HEK293 (cell line): Measurements from ENCODE around the gene QRICH2.

ENCODE experiments used
- CTCF ChIA-PET: fragments of 350-600 bp; formaldehyde crosslinking; extraction: SDS; loops from one replicate; lab custom pipeline; 2021; ENCODE audit warnings: antibody characterized with exemption; lab: Yijun Ruan, JAX
- POLR2A ChIA-PET: fragments of 300-600 bp; formaldehyde crosslinking; extraction: SDS; loops from one replicate; lab custom pipeline; 2020; ENCODE audit warnings: antibody characterized with exemption, inconsistent platforms; lab: Yijun Ruan, JAX
- H3K27ac ChIP-seq: fragments of 200-500 bp; sonication (Bioruptor generic); 2 replicates; pipeline ENCODE4 v1.5.1; 2014; ENCODE audit warnings: low read depth, low read length, control low read depth, inconsistent platforms; ENCODE audit errors: extremely low read depth
- H3K36me3 ChIP-seq, 2 experiments: fragments of 200-500 bp in 1 of 2; sonication (Bioruptor generic) in 1 of 2; 1 replicate in 1 of 2; 2 replicates in 1 of 2; pipeline ENCODE4 v1.5.1; 2014 to 2017; ENCODE audit warnings: inconsistent platforms in 2 of 2, low read length in 2 of 2; ENCODE audit not compliant: control insufficient read depth in 2 of 2, insufficient read depth in 1 of 2
- H3K4me1 ChIP-seq: fragments of 200-500 bp; sonication (Bioruptor generic); 2 replicates; pipeline ENCODE4 v1.5.1; 2014; ENCODE audit warnings: mild to moderate bottlenecking, low read length, inconsistent platforms; ENCODE audit not compliant: control insufficient read depth, insufficient read depth
- H3K4me3 ChIP-seq: 2 replicates; pipeline ENCODE4 v1.5.1; 2011; ENCODE audit warnings: low read depth, mild to moderate bottlenecking, control low read depth, low read length, moderate library complexity
- H3K9me3 ChIP-seq: fragments of 200-500 bp; sonication (Bioruptor generic); 2 replicates; pipeline ENCODE4 v1.5.1; 2014; ENCODE audit warnings: low read depth, low read length, inconsistent platforms; ENCODE audit not compliant: control insufficient read depth, insufficient read depth
- CTCF ChIP-seq: fragments of 450-650 bp; formaldehyde crosslinking; IDR thresholded peaks from 2 replicates; pipeline ENCODE4 v1.5.1; 2016; ENCODE audit warnings: missing biosample characterization, missing genetic modification characterization
- GLIS2 ChIP-seq: fragments of 450-650 bp; formaldehyde crosslinking; IDR thresholded peaks from 2 replicates; pipeline ENCODE4 v1.5.1; 2016; ENCODE audit warnings: missing biosample characterization, missing genetic modification characterization
- MZF1 ChIP-seq: fragments of 450-650 bp; formaldehyde crosslinking; IDR thresholded peaks from 2 replicates; pipeline ENCODE4 v1.5.1; 2017; ENCODE audit warnings: missing biosample characterization, missing genetic modification characterization, borderline replicate concordance
- PRDM1 ChIP-seq: fragments of 450-650 bp; formaldehyde crosslinking; IDR thresholded peaks from 2 replicates; pipeline ENCODE4; 2016; ENCODE audit warnings: missing biosample characterization, missing genetic modification characterization
- ZFP37 ChIP-seq: fragments of 450-650 bp; formaldehyde crosslinking; IDR thresholded peaks from 2 replicates; pipeline ENCODE4 v1.5.1; 2016; ENCODE audit warnings: missing biosample characterization, missing genetic modification characterization
- ZNF155 ChIP-seq: fragments of 450-650 bp; formaldehyde crosslinking; IDR thresholded peaks from 2 replicates; pipeline ENCODE4 v1.5.1; 2016; ENCODE audit warnings: missing biosample characterization, missing genetic modification characterization
- ZNF169 ChIP-seq: fragments of 450-650 bp; formaldehyde crosslinking; IDR thresholded peaks from 2 replicates; pipeline ENCODE4 v1.5.1; 2016; ENCODE audit warnings: missing biosample characterization, missing genetic modification characterization
- ZNF19 ChIP-seq: fragments of 450-650 bp; formaldehyde crosslinking; IDR thresholded peaks from 2 replicates; pipeline ENCODE4; 2016; ENCODE audit warnings: missing biosample characterization, missing genetic modification characterization, low read depth
- ZNF2 ChIP-seq: fragments of 450-650 bp; formaldehyde crosslinking; IDR thresholded peaks from 2 replicates; pipeline ENCODE4 v1.5.1; 2016; ENCODE audit warnings: missing biosample characterization, missing genetic modification characterization
- ZNF23 ChIP-seq: fragments of 450-650 bp; formaldehyde crosslinking; IDR thresholded peaks from 2 replicates; pipeline ENCODE4 v1.5.1; 2016; ENCODE audit warnings: missing biosample characterization, missing genetic modification characterization, borderline replicate concordance
- ZNF302 ChIP-seq: fragments of 450-650 bp; formaldehyde crosslinking; IDR thresholded peaks from 2 replicates; pipeline ENCODE4 v1.5.1; 2016; ENCODE audit warnings: missing biosample characterization, missing genetic modification characterization, low read depth
- ZNF311 ChIP-seq: fragments of 450-650 bp; formaldehyde crosslinking; IDR thresholded peaks from 2 replicates; pipeline ENCODE4 v1.5.1; 2017; ENCODE audit warnings: missing biosample characterization, missing genetic modification characterization, borderline replicate concordance
- ZNF391 ChIP-seq: fragments of 450-650 bp; formaldehyde crosslinking; IDR thresholded peaks from 2 replicates; pipeline ENCODE4 v1.5.1; 2016; ENCODE audit warnings: low read depth, missing biosample characterization, missing genetic modification characterization, borderline replicate concordance
- ZNF514 ChIP-seq: fragments of 450-650 bp; formaldehyde crosslinking; IDR thresholded peaks from 2 replicates; pipeline ENCODE4 v1.5.1; 2016; ENCODE audit warnings: missing biosample characterization, missing genetic modification characterization
- ZNF521 ChIP-seq: fragments of 450-650 bp; formaldehyde crosslinking; IDR thresholded peaks from 2 replicates; pipeline ENCODE4 v1.5.1; 2017; ENCODE audit warnings: missing biosample characterization, mild to moderate bottlenecking, missing genetic modification characterization
- ZNF560 ChIP-seq: fragments of 450-650 bp; formaldehyde crosslinking; IDR thresholded peaks from 2 replicates; pipeline ENCODE4 v1.5.1; 2017; ENCODE audit warnings: missing biosample characterization, missing genetic modification characterization, borderline replicate concordance
- ZNF571 ChIP-seq: fragments of 450-650 bp; formaldehyde crosslinking; IDR thresholded peaks from 2 replicates; pipeline ENCODE4 v1.5.0; 2017; ENCODE audit warnings: missing biosample characterization, missing genetic modification characterization
- ZNF585B ChIP-seq: fragments of 450-650 bp; formaldehyde crosslinking; IDR thresholded peaks from 2 replicates; pipeline ENCODE4 v1.5.1; 2016; ENCODE audit warnings: missing biosample characterization, missing genetic modification characterization
- ZNF624 ChIP-seq: fragments of 450-650 bp; formaldehyde crosslinking; IDR thresholded peaks from 2 replicates; pipeline ENCODE4 v1.5.1; 2017; ENCODE audit warnings: missing biosample characterization, missing genetic modification characterization
- ZNF658 ChIP-seq: fragments of 450-650 bp; formaldehyde crosslinking; IDR thresholded peaks from 2 replicates; pipeline ENCODE4; 2016; ENCODE audit warnings: missing biosample characterization, missing genetic modification characterization
- ZNF768 ChIP-seq: fragments of 450-650 bp; formaldehyde crosslinking; IDR thresholded peaks from 2 replicates; pipeline ENCODE4 v1.5.1; 2018; ENCODE audit warnings: missing biosample characterization, mild to moderate bottlenecking, missing genetic modification characterization
- ZNF776 ChIP-seq: fragments of 450-650 bp; formaldehyde crosslinking; IDR thresholded peaks from 2 replicates; pipeline ENCODE4 v1.5.0; 2017; ENCODE audit warnings: missing biosample characterization, missing genetic modification characterization, borderline replicate concordance
- ZNF777 ChIP-seq: fragments of 450-650 bp; formaldehyde crosslinking; IDR thresholded peaks from 2 replicates; pipeline ENCODE4 v1.5.1; 2017; ENCODE audit warnings: missing biosample characterization, missing genetic modification characterization, borderline replicate concordance
- ZXDB ChIP-seq: fragments of 450-650 bp; formaldehyde crosslinking; IDR thresholded peaks from 2 replicates; pipeline ENCODE4 v1.5.1; 2016; ENCODE audit warnings: missing biosample characterization, missing genetic modification characterization
- TF ChIP-seq, protein P1 (sequence below): sonication (generic); formaldehyde crosslinking; IDR thresholded peaks from 2 replicates; pipeline ENCODE4 v1.8.1; 2022; ENCODE audit warnings: mild to moderate bottlenecking, moderate library complexity, missing genetic modification reagents
- TF ChIP-seq, protein P2 (sequence below): fragments of 450-650 bp; formaldehyde crosslinking; IDR thresholded peaks from 2 replicates; pipeline ENCODE4 v1.5.1; 2016; ENCODE audit warnings: missing biosample characterization, missing genetic modification characterization, low read depth
- TF ChIP-seq, protein P3 (sequence below): fragments of 450-650 bp; formaldehyde crosslinking; IDR thresholded peaks from 2 replicates; pipeline ENCODE4 v1.5.1; 2016; ENCODE audit warnings: missing biosample characterization, missing genetic modification characterization

The QRICH2 gene

GRCh38 chr17:76278268-76278908 lies 29.7 kb downstream of the QRICH2 start (continued):
- TF ChIP-seq ZNF2 (tag by site-specific recombination), result no peak
- TF ChIP-seq ZNF776 (tag by site-specific recombination), result no peak
- TF ChIP-seq ZNF777, result no peak
- no peak for TF ChIP-seq ZNF560
- no peak for TF ChIP-seq ZNF169 (tag by site-specific recombination)
- no peak for TF ChIP-seq PRDM1 (tag by site-specific recombination)

DNA sequence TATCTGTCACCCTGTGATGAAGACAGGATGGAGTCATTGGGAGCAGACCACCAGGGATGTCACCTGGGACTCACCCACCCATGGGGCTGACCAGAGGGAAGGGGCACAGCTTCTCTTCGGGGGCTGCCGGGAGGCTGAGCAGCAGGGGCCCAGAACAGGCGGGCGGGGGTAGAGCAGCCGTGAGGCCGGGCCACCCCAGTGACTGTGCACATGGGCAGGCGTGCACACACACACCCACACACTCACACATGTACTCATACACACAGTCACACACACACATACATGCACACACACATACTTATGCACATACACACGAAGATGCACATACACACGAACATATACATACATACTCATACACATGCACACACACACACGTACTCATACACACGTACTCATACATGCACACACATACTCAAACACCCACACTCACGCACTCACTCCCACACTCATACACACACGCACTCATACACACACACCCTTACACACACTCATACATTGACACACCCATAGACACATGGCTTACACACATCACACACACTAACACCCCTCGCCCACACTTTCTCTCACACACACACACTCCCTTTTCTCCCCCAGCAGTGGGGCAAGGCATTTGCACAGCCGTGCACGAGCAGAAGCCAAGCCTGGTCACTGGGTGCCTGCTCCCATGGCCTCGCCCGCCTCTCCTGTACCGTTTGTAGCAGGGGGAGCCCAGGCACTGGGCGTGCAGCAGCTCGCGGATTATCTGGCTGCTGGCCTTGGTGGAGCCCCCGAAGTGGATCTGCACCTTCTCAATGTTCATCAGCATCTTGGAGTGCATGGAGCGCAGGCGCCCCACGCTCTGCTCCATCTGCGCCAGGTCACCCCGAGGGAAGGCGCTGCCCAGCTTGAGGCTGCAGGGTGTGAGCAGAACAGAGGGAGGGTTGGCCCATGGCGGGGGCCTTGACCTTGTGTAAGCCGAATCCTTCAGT lies 30.5 kb downstream of the QRICH2 start:
- POLR2A ChIA-PET, result interaction anchor here (2.0 kb wide), 1 partner anchor 13 kb away, joined by 13 read pairs; the partner anchor contains the start of gene UBALD2
- H3K4me3 ChIP-seq, result no peak overlapping the region
- H3K36me3 ChIP-seq, result peaks cover 0 to 3% of the 10 kb centered on the region in 2 experiments; a peak in 1 of 3 replicates
- no peaks in the 10 kb centered on the region for H3K4me1 ChIP-seq
- H3K27ac ChIP-seq, result no peak overlapping the region
- CTCF ChIA-PET, result interaction anchor here (0.6 to 4.8 kb wide), 9 partner anchors 9 to 264 kb away, joined by 3 to 191 read pairs (median 36); partner anchors contain the start of gene RNF157
- no peaks in the 10 kb centered on the region for H3K9me3 ChIP-seq
- TF ChIP-seq ZNF571 (tag by site-specific recombination), result no peak
- TF ChIP-seq ZNF585B, result no peak
- TF ChIP-seq ZXDB (tag by site-specific recombination), result no peak
- TF ChIP-seq GLIS2 (tag by site-specific recombination), result no peak
- no peak for TF ChIP-seq ZNF155 (tag by site-specific recombination)
- no peak for TF ChIP-seq ZNF23 (tag by site-specific recombination)
- no peak for TF ChIP-seq MZF1 (tag by site-specific recombination)
- TF ChIP-seq ZNF624 (tag by site-specific recombination), result no peak
- TF ChIP-seq ZNF768, result no peak
- TF ChIP-seq, protein P1, sequence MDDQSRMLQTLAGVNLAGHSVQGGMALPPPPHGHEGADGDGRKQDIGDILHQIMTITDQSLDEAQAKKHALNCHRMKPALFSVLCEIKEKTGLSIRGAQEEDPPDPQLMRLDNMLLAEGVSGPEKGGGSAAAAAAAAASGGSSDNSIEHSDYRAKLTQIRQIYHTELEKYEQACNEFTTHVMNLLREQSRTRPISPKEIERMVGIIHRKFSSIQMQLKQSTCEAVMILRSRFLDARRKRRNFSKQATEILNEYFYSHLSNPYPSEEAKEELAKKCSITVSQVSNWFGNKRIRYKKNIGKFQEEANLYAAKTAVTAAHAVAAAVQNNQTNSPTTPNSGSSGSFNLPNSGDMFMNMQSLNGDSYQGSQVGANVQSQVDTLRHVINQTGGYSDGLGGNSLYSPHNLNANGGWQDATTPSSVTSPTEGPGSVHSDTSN (CRISPR knock-in tag), result no peak
- no peak for TF ChIP-seq ZNF391 (tag by site-specific recombination)
- peak; percentile 74; the same call in 1 of the 2 replicates for TF ChIP-seq ZNF311 (tag by site-specific recombination)
- no peak for TF ChIP-seq ZNF514 (tag by site-specific recombination)
- TF ChIP-seq ZFP37 (tag by site-specific recombination), result no peak
- TF ChIP-seq, protein P2, sequence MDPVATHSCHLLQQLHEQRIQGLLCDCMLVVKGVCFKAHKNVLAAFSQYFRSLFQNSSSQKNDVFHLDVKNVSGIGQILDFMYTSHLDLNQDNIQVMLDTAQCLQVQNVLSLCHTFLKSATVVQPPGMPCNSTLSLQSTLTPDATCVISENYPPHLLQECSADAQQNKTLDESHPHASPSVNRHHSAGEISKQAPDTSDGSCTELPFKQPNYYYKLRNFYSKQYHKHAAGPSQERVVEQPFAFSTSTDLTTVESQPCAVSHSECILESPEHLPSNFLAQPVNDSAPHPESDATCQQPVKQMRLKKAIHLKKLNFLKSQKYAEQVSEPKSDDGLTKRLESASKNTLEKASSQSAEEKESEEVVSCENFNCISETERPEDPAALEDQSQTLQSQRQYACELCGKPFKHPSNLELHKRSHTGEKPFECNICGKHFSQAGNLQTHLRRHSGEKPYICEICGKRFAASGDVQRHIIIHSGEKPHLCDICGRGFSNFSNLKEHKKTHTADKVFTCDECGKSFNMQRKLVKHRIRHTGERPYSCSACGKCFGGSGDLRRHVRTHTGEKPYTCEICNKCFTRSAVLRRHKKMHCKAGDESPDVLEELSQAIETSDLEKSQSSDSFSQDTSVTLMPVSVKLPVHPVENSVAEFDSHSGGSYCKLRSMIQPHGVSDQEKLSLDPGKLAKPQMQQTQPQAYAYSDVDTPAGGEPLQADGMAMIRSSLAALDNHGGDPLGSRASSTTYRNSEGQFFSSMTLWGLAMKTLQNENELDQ, result no peak
- no peak for TF ChIP-seq ZNF19 (tag by site-specific recombination)
- no peak for TF ChIP-seq CTCF (tag by site-specific recombination)
- peak; percentile 80; the same call in 1 of the 2 replicates for TF ChIP-seq ZNF521 (tag by site-specific recombination)
- TF ChIP-seq, protein P3, sequence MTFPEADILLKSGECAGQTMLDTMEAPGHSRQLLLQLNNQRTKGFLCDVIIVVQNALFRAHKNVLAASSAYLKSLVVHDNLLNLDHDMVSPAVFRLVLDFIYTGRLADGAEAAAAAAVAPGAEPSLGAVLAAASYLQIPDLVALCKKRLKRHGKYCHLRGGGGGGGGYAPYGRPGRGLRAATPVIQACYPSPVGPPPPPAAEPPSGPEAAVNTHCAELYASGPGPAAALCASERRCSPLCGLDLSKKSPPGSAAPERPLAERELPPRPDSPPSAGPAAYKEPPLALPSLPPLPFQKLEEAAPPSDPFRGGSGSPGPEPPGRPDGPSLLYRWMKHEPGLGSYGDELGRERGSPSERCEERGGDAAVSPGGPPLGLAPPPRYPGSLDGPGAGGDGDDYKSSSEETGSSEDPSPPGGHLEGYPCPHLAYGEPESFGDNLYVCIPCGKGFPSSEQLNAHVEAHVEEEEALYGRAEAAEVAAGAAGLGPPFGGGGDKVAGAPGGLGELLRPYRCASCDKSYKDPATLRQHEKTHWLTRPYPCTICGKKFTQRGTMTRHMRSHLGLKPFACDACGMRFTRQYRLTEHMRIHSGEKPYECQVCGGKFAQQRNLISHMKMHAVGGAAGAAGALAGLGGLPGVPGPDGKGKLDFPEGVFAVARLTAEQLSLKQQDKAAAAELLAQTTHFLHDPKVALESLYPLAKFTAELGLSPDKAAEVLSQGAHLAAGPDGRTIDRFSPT (tag by site-specific recombination), result no peak
- TF ChIP-seq ZNF302 (tag by site-specific recombination), result no peak
- 0 out of 2 replicates have a peak, but pooled peaks have one; percentile 41 for TF ChIP-seq ZNF658
